GM18907 (cell line): ENCODE data around the gene ANO3.
"Not testable (repeated sequence)": the region's sequence is repeated elsewhere in the genome, so short reads cannot be mapped to it uniquely, and the experiment has no call there.

Source experiments
- ATAC-seq: cut with Tn5 transposase; IDR thresholded peaks from one replicate; pipeline ENCODE4 v1.9.1; 2021; ENCODE audit warnings: mild to moderate bottlenecking, moderate library complexity; ENCODE audit not compliant: unreplicated experiment

ANO3 gene

DNA sequence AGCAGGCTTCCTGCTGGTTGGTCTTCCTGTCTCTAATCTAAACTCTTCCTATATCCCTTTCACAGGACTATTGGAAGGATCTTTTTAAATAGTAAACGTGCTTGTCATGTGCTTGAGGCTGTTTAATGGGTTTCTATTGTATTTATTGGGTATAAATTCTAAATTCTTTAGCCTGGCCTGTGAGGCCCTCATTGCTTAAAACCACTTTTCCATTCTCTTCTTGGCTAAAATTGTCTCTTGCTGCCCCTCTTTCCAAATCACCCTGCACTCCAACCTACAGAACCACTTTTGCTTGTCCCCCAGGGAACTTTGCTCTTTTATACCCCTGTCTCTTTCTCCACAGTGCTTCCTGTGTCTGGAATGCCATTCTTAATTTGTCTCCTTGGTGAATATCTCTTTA lies 286.5 kb downstream of the ANO3 start:
- no peak for ATAC-seq

DNA sequence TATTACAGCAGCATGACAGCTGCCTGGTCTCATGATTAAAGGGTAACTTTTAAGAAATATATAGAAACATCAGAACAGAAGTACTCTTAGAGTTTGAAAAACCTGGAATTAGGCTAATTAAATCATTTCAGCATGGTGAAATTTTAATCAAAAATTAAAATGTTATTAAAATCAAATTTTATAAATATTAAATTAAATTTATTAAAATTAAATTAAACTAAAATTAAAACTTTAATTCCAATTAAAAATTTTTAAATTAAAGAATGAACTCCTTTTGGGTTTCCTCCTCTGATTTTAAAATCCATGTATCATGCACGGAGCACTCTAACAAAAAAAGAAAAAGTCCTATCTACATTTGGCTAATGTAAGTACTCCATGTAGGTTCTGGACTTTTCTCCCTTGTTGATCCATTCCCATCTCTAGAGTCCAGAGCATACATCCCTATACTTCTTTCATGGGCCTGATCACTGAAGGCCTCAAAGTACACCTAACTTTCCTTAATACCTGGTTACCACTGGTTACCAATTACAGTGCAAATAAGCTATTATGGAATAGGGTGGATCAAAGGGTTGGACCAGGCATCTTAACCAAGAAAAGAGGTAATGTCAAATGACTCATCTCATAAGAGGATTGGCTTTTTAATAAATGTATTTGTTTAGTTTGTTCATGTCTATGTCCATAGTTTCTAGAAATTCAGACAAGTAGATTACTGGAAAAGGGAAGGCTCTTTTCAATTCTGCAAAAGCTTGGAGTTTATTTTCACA lies 288.5 kb downstream of the ANO3 start:
- no peak for ATAC-seq

- no peak for ATAC-seq
Measured at GRCh38 chr11:26621132-26621531, 289.2 kb downstream of the ANO3 start.

- ATAC-seq = no peak
Measured at GRCh38 chr11:26622181-26622580, 290.3 kb downstream of the ANO3 start.

DNA sequence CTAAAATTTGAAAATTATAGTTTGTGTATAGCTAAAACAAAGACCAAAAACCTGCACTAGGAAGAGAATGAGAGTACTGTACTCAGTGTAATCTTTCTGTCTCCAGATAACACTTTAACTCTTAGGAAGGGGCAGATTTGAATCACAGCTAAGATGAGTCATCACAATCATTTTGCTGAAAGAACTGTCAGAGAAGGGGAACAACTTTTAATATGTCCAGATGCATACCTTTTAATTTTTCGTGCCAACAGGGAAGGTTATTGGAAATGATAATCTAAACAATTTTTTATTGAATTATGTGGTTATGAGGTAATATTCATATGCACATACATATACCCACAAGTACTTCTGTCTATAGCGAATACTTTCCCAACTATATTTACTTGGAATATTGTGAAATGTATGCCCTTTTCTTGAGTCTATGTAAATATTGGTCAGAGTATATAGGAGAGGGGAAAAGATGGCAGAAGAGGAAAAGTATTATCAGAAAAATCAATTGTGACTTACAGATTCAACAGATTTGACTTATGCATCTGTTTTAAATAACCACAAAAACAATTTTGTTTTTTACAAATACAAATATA lies 291.2 kb downstream of the ANO3 start:
- no peak for ATAC-seq

- no peak for ATAC-seq
Measured at GRCh38 chr11:26626346-26626745, 294.4 kb downstream of the ANO3 start.

DNA sequence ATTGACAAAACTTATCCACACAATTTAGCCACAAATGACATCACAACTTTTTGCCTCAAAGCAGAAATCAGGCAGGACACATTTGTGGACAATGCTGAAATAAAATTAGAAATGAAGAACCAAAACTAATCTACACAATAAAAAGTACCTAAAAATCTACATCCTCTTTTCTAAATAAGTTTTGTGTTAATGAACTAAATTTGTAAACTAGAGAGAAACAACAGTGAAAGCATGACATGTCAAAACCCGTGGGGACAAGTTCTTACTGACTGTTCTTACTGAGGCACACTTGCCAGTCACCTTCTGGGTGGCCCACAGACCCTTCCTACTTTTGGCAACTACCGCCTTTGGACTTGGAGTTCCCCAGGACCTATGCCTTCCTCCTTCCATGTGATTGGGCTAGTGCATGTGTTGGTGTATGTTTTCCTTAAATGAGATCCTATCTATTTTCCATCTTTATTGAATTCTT lies 300.8 kb downstream of the ANO3 start:
- ATAC-seq = no peak

DNA sequence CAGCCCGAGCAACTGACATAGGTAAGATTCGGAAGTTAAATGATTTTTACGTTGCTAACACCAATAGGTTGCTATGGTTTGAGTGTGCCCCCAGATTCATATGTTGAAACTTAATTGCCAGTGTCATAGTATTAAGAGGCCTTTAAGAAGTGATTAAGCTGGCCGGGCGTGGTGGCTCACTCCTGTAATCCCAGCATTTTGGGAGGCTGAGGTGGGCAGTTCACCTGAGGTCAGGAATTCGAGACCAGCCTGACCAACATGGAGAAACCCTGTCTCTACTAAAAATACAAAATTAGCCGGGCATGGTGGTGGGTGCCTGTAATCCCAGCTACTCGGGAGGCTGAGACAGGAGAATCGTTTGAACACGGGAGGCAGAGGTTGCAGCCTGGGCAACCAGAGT lies 311.4 kb downstream of the ANO3 start:
- not testable (repeated sequence) for ATAC-seq

DNA sequence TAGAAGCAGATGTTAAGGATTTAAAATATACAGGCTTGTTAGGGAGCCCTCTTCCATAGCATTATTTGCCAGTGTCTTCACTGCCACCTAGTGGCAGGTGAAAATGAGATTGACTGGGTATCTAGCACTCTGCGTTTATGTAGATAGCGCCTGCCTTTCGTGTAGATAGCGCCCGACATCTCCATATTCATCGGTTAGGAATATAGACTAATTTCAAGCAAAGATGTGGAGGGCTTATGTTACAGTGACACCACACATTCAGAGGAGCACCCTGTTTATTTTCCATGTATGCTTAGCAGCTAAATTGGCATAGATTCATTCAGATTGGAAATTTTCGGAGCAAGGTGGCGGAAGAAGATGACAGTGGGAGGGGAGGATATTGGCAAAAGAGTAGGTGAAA lies 318.0 kb downstream of the ANO3 start:
- ATAC-seq = peak; percentile 97

- ATAC-seq = no peak
Measured at GRCh38 chr11:26651916-26652315, 320.0 kb downstream of the ANO3 start.

GRCh38 chr11:26655287-26655686 lies 323.4 kb downstream of the ANO3 start:
- no peak for ATAC-seq

DNA sequence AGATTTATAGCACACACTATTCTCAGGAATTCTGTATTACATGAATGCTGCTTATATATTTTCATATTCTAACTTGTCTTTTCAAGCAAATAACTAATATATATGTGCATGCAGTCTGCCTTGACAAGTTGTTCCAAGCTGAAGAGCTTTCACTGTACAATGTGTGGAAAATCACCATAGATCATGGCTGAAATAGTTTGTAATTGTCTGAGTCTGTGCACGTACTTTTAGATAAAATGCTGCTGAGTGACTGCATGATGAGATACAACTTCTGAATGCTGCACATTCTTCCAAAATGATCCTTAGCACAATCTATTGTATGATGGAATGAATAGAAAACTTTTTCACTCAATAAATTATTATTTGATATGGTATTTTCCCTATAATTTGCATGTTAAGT lies 331.0 kb downstream of the ANO3 start:
- ATAC-seq = no peak

DNA sequence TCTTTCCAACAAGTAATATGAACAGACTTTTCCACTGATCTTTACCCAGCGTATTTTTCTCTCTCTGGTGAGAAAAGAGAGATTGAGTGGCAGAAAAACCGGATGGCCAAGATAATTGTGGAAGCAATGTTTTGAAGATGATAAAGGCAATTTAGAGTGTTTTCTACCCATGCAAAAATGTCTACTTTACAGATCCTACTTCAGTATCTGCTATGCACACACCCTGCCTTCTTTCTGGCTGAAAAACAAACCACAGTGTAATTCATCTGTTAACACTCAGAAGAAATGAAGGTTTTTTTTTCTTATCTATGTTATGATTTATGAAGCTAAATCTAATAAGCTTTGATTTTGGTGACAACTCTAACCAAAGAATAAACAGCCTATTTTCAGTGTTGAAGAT lies 333.1 kb downstream of the ANO3 start:
- ATAC-seq = no peak

- no peak for ATAC-seq
Measured at GRCh38 chr11:26665946-26666345, 334.0 kb downstream of the ANO3 start.

- ATAC-seq = no peak
Measured at GRCh38 chr11:26675233-26675928, 343.5 kb downstream of the ANO3 start.

GRCh38 chr11:26676641-26677040 lies 344.7 kb downstream of the ANO3 start:
- no peak for ATAC-seq

DNA sequence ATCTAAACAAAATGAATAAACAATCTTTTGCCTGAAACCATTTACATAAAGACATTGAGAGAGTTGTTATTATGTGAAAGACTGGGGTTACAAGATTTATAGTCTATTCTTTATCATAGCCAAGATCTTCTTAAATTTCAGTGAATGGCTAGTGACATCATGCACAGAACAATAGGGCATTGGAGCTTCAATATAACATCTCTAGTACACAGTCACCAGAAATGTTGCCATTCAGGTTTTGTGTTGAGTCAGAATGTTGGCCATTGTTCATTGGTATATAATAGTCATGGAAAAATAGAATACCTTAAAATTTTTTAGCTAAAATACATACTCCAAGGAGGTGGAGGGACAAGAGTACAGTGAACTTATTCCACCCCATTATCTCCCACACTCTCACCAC lies 345.6 kb downstream of the ANO3 start:
- no peak for ATAC-seq

- ATAC-seq = no peak
Measured at GRCh38 chr11:26687351-26687750, 355.4 kb downstream of the ANO3 start.

DNA sequence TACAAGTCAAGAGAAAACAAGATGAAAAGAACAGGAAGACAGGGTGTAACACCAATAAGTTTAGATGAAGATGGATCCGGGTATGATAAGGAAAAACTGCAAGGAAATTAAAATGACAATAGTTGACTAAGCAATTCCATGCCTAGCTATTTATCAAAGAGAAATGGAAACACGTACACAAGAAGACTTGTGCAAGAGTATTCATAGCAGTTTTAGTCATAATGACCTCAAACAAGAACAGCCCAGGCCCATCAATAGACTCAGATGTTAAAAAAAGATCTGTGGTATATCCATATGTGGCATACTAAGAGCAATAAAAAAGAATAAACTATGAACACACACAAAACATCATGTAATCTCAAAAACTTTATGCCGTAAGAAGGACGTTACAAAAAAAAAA lies 356.8 kb downstream of the ANO3 start:
- ATAC-seq = no peak

GRCh38 chr11:26696330-26696729 lies 364.4 kb downstream of the ANO3 start:
- no peak for ATAC-seq

GRCh38 chr11:26698224-26698623 lies 366.3 kb downstream of the ANO3 start:
- no peak for ATAC-seq

GRCh38 chr11:26700574-26701235 lies 368.8 kb downstream of the ANO3 start:
- no peak for ATAC-seq
